Upper lobe of left lung (tissue), 4 donors: ENCODE measurements around the gene APIP.

Experiments used
- CTCF ChIP-seq, 6 experiments: fragments of 450-650 bp in 4 of 6; fragments of 200-600 bp in 2 of 6; sonication (generic) in 2 of 6; IDR thresholded peaks; one replicate each; pipeline ENCODE4 v1.5.1; 2016 to 2019; ENCODE audit warnings: antibody characterized with exemption in 6 of 6
- EP300 ChIP-seq, 4 donors: sonication (generic); formaldehyde crosslinking; IDR thresholded peaks; one replicate each; pipeline ENCODE4 v1.5.1; 2017; ENCODE audit warnings: antibody characterized with exemption in 4 of 4, control low read depth in 2 of 4
- POLR2A ChIP-seq, 4 donors: fragments of 450-650 bp; IDR thresholded peaks; one replicate each; pipeline ENCODE4 v1.5.1; 2016 to 2017; ENCODE audit warnings: antibody characterized with exemption in 4 of 4, mild to moderate bottlenecking in 2 of 4
- POLR2AphosphoS5 ChIP-seq, 2 donors: sonication (generic); formaldehyde crosslinking; IDR thresholded peaks; one replicate each; pipeline ENCODE4 v1.5.1; 2017; ENCODE audit warnings: antibody characterized with exemption in 2 of 2

DNA sequence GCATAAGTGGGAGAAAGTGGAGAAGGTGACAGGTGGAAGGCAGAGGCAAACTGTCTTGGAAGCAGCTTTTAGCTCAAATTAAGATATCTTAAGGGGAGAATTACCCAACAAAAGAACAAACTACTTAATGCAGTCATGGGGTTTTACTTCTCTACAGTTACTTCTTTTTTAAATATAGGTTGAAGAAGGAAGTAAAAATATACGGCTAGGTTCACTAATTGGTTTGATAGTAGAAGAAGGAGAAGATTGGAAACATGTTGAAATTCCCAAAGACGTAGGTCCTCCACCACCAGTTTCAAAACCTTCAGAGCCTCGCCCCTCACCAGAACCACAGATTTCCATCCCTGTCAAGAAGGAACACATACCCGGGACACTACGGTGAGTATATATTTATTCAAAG is 41.0 kb upstream of the APIP start:
- TF ChIP-seq POLR2A (IDR thresholded peaks at IDR 0.05): no peak
- TF ChIP-seq CTCF (IDR thresholded peaks at IDR 0.05): no peak
- no peak for TF ChIP-seq POLR2AphosphoS5 (IDR thresholded peaks at IDR 0.05)
- no peak for TF ChIP-seq EP300 (IDR thresholded peaks at IDR 0.05)
